GM18526 (cell line): ENCODE data around the gene MICOS13.

Source experiments
- POLR2A ChIP-seq: IDR thresholded peaks from 3 replicates; pipeline ENCODE4 v1.6.1; 2011; ENCODE audit not compliant: insufficient read length; ENCODE audit errors: extremely low read depth

MICOS13 gene

DNA sequence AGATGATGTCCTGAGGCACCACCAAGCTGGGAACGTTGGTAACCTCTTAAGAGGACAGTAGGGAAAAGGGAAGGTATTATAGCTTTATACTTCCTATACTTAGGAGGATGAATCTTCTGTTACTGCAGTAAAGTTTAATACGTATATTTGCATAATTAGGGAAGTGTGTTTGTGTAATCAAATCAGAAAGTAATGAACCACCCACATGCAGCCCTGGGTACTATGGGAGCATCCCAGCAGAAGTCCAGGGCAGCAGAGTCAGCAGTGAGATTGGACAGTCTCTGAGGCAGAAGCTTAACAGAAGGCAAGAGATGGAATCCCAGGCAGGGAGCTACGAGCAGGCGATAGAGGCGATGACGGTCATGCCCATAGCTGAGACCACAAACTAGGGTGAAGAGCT is 44.9 kb downstream of the MICOS13 start:
- TF ChIP-seq POLR2A: no peak

GRCh38 chr19:5632657-5633056 is 47.7 kb downstream of the MICOS13 start:
- TF ChIP-seq POLR2A: no peak

GRCh38 chr19:5632241-5632612 is 48.1 kb downstream of the MICOS13 start:
- no peak for TF ChIP-seq POLR2A

- TF ChIP-seq POLR2A: no peak
These were observed 48.6 kb downstream of the MICOS13 start for GRCh38 chr19:5631567-5632240.

GRCh38 chr19:5628919-5629481 is 51.3 kb downstream of the MICOS13 start:
- no peak for TF ChIP-seq POLR2A

- TF ChIP-seq POLR2A: no peak
These were observed 51.9 kb downstream of the MICOS13 start for GRCh38 chr19:5628461-5628860.
